LNCaP clone FGC (cell line): ENCODE data around the gene CFAP210.
"Not testable (repeated sequence)": the region's sequence is repeated elsewhere in the genome, so short reads cannot be mapped to it uniquely, and the experiment has no call there.

Experiments
- DNase-seq: peaks from one replicate; pipeline ENCODE4 v3.0.0-alpha.2; 2011; ENCODE audit warnings: low read depth
- H3K4me3 ChIP-seq: 2 replicates; pipeline ENCODE4 v1.5.1; 2011; ENCODE audit warnings: mild to moderate bottlenecking, low read depth, low read length, control low read depth
- CTCF ChIP-seq: IDR thresholded peaks from 2 replicates; pipeline ENCODE4 v1.5.1; 2012; ENCODE audit warnings: mild to moderate bottlenecking; ENCODE audit not compliant: control insufficient read depth, insufficient read depth; ENCODE audit errors: extremely low read depth

Gene CFAP210

DNA sequence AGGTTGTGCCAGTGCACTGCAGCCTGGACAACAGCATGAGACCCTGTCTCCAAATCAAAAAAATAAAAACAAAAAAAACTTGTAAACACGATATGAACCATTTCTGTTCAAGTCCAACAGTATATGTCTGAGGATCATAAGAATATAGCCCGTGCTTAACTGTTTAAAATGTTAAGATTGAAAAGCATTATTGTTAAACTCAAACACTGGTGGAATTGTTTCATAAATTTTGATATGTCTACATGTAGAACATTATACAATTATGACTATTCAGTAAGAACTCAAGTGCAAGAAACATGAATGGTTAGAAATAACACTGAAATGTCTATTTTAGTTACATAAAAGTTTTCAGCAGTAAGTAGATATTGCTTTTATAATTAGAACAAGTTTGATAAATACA is 80.3 kb downstream of the CFAP210 start:
- TF ChIP-seq CTCF: no peak
- DNase-seq: no peak
- H3K4me3 ChIP-seq: no peak overlapping the region

DNA sequence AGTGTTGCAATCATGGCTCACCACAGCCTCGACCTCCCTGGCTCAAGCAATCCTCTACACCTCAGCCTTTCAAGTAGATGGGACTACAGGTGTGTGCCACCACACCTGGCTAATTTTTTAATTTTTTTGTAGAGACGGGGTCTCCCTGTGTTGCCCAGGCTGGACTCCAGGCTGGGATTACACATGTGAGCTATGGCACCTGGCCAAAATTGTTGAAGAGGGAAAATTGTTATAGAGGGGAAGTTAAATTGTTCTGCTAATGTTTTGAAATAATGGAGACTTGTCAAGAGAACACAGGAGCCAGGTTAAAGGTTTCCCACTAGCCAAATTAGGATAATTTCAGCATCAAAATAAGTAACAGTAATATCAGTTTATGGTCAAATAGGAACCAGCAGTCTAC is 84.9 kb downstream of the CFAP210 start:
- no peak overlapping the region for H3K4me3 ChIP-seq
- no peak for TF ChIP-seq CTCF
- no peak for DNase-seq

- no peak overlapping the region for H3K4me3 ChIP-seq
- no peak for TF ChIP-seq CTCF
- no peak for DNase-seq
Observed at GRCh38 chr2:169599568-169599967, 94.6 kb downstream of the CFAP210 start.

GRCh38 chr2:169598982-169599381 is 95.2 kb downstream of the CFAP210 start:
- TF ChIP-seq CTCF: no peak
- H3K4me3 ChIP-seq: no peak overlapping the region
- no peak for DNase-seq

DNA sequence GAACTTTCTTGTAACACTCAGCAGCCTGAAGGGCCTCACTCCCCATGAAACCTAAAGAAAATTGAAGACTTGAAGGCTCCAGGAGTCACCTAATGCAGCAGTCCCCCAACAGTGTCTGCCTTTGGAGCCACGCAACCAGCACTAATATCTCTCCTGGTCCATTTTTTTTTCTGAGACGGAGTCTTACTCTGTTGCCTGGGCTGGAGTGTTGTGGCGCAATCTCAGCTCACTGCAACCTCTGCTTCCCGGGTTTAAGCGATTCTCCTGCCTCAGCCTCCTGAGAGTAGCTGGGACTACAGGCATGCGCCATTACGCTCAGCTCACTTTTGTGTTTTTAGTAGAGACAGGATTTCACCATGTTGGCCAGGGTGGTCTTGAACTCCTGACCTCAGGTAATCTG is 97.7 kb downstream of the CFAP210 start:
- not testable (repeated sequence) for DNase-seq, H3K4me3 ChIP-seq
